Colonic mucosa (tissue), 4 donors: ENCODE measurements around the gene SLC12A3. TPM values are rescaled to one million over a fixed set of nuclear protein-coding genes. Genes with fewer than 3 reads are reported as not detected.

ENCODE experiments used
- DNase-seq: peaks from one replicate; pipeline ENCODE4 v3.0.0-alpha.2; 2020
- H3K27ac ChIP-seq: fragments of 200-600 bp; one replicate; pipeline ENCODE4 v1.8.0; 2021
- H3K27me3 ChIP-seq: fragments of 200-600 bp; one replicate; pipeline ENCODE4 v1.8.0; 2021
- H3K36me3 ChIP-seq: fragments of 200-600 bp; one replicate; pipeline ENCODE4 v1.8.0; 2021
- H3K4me1 ChIP-seq: fragments of 200-600 bp; one replicate; pipeline ENCODE4 v1.8.0; 2021; ENCODE audit warnings: mild to moderate bottlenecking
- H3K4me3 ChIP-seq: fragments of 200-600 bp; one replicate; pipeline ENCODE4 v1.8.0; 2021
- H3K9ac ChIP-seq, 2 donors: one replicate each; pipeline ENCODE4 v1.7.0; 2013; ENCODE audit warnings: control low read depth in 2 of 2, low read depth in 2 of 2, low read length in 2 of 2
- H3K9me3 ChIP-seq: fragments of 200-600 bp; one replicate; pipeline ENCODE4 v1.8.0; 2021
- intact Hi-C: fragments of 100-400 bp; cut with DNase I; formaldehyde crosslinking; loops from one replicate; pipeline ENCODE4 v1.14.1; 2022
- total RNA-seq, 2 donors: library from RNA; stranded (reverse); fragmentation: NEBNext Ultra II Directional in 1 of 2; extraction: Animal tissue kit (Norgen Biotek cat#: 25700) in 1 of 2; gene quantifications; one replicate each; pipeline ENCODE4 v1.2.1, GENCODE V29; 2021
- TF ChIP-seq, protein P1 (sequence below): fragments of 200-600 bp; IDR thresholded peaks from one replicate; pipeline ENCODE4 v1.8.0; 2022; ENCODE audit warnings: antibody characterized with exemption, mild to moderate bottlenecking
- donor health status: healthy.
- donor health status: DM: no; HTN: no; CAD: no.
- donor health status: DM: no; HTN: no; CAD: no.

The SLC12A3 gene
- total RNA-seq, 2 donors from 2014 or later: not detected

DNA sequence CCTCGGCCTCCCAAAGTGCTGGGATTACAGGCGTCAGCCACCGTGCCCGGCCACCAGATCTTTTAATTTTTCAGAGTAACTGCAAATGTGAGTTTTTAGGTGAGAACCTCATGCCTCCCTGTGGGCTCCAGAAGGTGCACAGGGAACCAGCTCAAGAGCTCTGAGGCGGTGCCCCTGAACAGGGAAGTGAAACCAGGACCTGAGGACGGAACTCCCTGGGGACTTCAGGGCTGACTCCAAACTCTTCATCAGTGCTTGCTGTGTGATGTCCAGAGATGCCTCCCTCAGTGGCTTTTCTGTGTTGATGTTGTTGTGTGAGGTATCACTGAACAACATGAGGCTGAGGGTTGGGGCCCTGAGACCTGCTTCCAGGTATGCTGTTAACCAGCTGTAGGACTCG lies 23.8 kb downstream of the SLC12A3 start:
- Histone ChIP-seq H3K4me3 (no peak overlapping the region), H3K27ac (no peak overlapping the region), H3K9ac (no peak overlapping the region), H3K27me3 (no peaks in the 10 kb centered on the region), H3K4me1 (no peaks in the 10 kb centered on the region), H3K9me3 (no peaks in the 10 kb centered on the region), H3K36me3 (no peaks in the 10 kb centered on the region)
- intact Hi-C loops: no loop called here
- no peak for DNase-seq
- TF ChIP-seq, protein P1, sequence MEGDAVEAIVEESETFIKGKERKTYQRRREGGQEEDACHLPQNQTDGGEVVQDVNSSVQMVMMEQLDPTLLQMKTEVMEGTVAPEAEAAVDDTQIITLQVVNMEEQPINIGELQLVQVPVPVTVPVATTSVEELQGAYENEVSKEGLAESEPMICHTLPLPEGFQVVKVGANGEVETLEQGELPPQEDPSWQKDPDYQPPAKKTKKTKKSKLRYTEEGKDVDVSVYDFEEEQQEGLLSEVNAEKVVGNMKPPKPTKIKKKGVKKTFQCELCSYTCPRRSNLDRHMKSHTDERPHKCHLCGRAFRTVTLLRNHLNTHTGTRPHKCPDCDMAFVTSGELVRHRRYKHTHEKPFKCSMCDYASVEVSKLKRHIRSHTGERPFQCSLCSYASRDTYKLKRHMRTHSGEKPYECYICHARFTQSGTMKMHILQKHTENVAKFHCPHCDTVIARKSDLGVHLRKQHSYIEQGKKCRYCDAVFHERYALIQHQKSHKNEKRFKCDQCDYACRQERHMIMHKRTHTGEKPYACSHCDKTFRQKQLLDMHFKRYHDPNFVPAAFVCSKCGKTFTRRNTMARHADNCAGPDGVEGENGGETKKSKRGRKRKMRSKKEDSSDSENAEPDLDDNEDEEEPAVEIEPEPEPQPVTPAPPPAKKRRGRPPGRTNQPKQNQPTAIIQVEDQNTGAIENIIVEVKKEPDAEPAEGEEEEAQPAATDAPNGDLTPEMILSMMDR: no peak

DNA sequence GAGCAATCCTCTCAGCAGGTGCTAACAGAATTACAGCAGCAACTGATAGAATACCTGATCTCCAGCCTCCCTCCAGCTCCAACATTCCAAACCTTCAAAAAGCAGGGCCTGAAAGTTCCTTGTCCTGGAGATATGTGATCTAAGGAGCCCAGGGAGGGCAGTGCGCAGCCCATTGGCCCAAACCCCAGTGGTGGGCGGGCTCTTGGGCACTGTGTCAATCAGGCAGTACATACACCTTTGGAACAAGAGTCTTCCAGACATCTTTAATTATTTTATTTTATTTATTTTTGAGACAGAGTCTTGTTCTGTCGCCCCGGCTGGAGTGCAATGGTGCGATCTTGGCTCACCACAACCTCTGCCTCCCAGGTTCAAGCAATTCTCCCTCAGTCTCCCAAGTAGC lies 24.2 kb downstream of the SLC12A3 start:
- Histone ChIP-seq H3K4me3 (no peak overlapping the region), H3K9ac (no peak overlapping the region), H3K36me3 (no peaks in the 10 kb centered on the region), H3K27ac (no peak overlapping the region), H3K9me3 (no peaks in the 10 kb centered on the region), H3K27me3 (no peaks in the 10 kb centered on the region), H3K4me1 (no peaks in the 10 kb centered on the region)
- no peak for DNase-seq
- TF ChIP-seq, protein P1: no peak
- intact Hi-C loops: no loop called here

DNA sequence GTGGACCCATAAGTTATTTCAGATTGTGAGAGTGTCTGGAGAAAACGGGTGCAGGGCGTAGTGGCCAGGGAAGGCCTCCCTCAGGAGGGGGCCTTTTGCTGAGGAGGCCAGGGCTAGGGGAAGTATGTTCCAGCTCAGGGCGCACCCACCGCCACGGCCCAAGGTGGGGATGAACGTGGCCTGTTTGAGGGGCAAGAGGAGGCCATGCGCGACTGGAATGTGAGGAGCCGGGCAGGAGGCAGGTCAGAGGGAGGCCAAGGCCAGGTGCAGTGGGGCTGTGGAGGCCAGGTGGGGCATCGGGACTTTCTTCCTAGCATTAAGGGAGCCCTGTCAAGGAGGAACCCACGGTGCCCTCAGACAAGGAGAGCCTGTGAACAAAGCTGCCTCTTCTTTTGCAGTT lies 26.7 kb downstream of the SLC12A3 start:
- Histone ChIP-seq H3K27me3 (no peaks in the 10 kb centered on the region), H3K27ac (no peak overlapping the region), H3K4me3 (no peak overlapping the region), H3K36me3 (no peaks in the 10 kb centered on the region), H3K4me1 (no peaks in the 10 kb centered on the region), H3K9ac (no peak overlapping the region), H3K9me3 (no peaks in the 10 kb centered on the region)
- intact Hi-C loops: no loop called here
- TF ChIP-seq, protein P1: no peak
- no peak for DNase-seq

DNA sequence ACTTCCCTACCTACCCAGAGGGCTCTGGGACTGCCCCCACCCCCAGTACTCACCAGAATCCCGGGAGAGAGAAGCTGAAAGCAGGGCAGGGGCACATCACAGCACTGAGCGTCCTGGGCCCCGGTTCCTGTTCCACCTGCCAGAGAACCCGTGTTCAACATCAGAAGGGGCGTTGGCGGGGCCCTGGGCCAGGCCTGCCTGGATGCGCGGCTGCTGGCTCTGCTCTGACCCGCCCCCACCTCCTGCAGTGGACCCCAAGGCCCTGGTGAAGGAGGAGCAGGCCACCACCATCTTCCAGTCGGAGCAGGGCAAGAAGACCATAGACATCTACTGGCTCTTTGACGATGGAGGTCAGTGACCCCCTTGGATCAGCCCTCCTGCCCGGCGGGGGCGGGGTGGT lies 27.7 kb downstream of the SLC12A3 start:
- H3K9ac ChIP-seq: no peak overlapping the region
- TF ChIP-seq, protein P1: no peak
- H3K36me3 ChIP-seq: no peaks in the 10 kb centered on the region
- intact Hi-C loops: no loop called here
- no peak for DNase-seq
- no peaks in the 10 kb centered on the region for H3K27me3 ChIP-seq
- no peak overlapping the region for H3K27ac ChIP-seq
- no peaks in the 10 kb centered on the region for H3K4me1 ChIP-seq
- H3K4me3 ChIP-seq: no peak overlapping the region
- no peaks in the 10 kb centered on the region for H3K9me3 ChIP-seq

DNA sequence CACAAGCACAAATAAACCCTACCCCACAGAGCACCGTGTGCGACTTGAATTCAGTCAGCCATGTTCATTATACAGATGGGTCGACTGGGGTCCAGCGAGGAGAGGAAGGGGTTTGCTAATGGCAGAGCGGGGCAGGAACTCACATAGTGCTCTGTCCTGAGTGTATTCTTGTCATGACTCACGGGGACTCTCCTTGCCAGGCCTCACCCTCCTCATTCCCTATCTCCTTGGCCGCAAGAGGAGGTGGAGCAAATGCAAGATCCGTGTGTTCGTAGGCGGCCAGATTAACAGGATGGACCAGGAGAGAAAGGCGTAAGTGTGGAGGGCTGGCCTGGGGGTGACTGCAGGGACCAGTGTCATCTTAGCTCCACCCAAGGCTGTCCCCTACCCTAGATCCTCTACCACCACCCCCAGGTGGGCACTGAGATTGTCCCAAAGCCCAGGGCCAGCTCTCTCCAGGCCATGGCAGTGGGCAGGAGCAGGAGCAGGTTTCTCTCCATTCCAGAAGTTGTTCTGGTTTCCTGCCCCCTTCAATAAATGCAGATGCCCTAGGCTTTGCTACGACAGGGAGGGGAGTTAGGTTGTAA lies 29.4 kb downstream of the SLC12A3 start:
- Histone ChIP-seq H3K4me1 (no peaks in the 10 kb centered on the region), H3K36me3 (no peaks in the 10 kb centered on the region), H3K9ac (no peak overlapping the region), H3K9me3 (no peaks in the 10 kb centered on the region), H3K27me3 (no peaks in the 10 kb centered on the region), H3K27ac (no peak overlapping the region), H3K4me3 (no peak overlapping the region)
- TF ChIP-seq, protein P1: no peak
- intact Hi-C loops: no loop called here
- no peak for DNase-seq
